ENCODE results near the gene GPC3.

- TF ChIP-seq, protein P1, sequence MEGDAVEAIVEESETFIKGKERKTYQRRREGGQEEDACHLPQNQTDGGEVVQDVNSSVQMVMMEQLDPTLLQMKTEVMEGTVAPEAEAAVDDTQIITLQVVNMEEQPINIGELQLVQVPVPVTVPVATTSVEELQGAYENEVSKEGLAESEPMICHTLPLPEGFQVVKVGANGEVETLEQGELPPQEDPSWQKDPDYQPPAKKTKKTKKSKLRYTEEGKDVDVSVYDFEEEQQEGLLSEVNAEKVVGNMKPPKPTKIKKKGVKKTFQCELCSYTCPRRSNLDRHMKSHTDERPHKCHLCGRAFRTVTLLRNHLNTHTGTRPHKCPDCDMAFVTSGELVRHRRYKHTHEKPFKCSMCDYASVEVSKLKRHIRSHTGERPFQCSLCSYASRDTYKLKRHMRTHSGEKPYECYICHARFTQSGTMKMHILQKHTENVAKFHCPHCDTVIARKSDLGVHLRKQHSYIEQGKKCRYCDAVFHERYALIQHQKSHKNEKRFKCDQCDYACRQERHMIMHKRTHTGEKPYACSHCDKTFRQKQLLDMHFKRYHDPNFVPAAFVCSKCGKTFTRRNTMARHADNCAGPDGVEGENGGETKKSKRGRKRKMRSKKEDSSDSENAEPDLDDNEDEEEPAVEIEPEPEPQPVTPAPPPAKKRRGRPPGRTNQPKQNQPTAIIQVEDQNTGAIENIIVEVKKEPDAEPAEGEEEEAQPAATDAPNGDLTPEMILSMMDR (conservative IDR thresholded peaks at IDR 0.05), result no peak
- TF ChIP-seq ZFX (IDR thresholded peaks at IDR 0.05), result no peak
Observed at GRCh38 chrX:133513123-133513522, 472.3 kb downstream of the GPC3 start.

Data from C4-2B (cell line).